Left ventricle myocardium superior (tissue), 1 donor: ENCODE data around the gene GAGE13. TPM values are rescaled to one million over a fixed set of nuclear protein-coding genes. Genes with fewer than 3 reads are reported as not detected.
A peak's percentile ranks its signal among the peaks of the same experiment; 100 is the strongest.
"Not testable (repeated sequence)": the region's sequence is repeated elsewhere in the genome, so short reads cannot be mapped to it uniquely, and the experiment has no call there.

Experiments
- ATAC-seq: fragments of 200-7000 bp; cut with Tn5 transposase; one replicate; pipeline ENCODE4 v1.9.1; 2020; ENCODE audit warnings: mild to moderate bottlenecking, moderate library complexity
- DNase-seq: peaks from one replicate; pipeline ENCODE4 v3.0.0-alpha.2; 2020
- intact Hi-C: fragments of 100-400 bp; cut with micrococcal nuclease; formaldehyde crosslinking; loops from one replicate; pipeline ENCODE4 v1.11.0; 2022
- total RNA-seq: library from RNA; stranded (reverse); fragmentation: NEBNext Ultra II Directional; extraction: Animal tissue kit (Norgen Biotek cat#: 25700); gene quantifications from one replicate; pipeline ENCODE4 v1.2.1, GENCODE V29; 2021
- donor health status: DM: no; HTN: yes; CAD: no; lungs with severe emphysema.

GAGE13 gene
- total RNA-seq, 1 donor from 2014 or later: not detected

GRCh38 chrX:49322266-49322665, 9.1 kb upstream of the GAGE13 start:
- intact Hi-C loops, ATAC-seq, DNase-seq: not testable (repeated sequence)

GRCh38 chrX:49323735-49324134, 7.6 kb upstream of the GAGE13 start:
- DNase-seq, intact Hi-C loops, ATAC-seq: not testable (repeated sequence)

- DNase-seq, intact Hi-C loops, ATAC-seq: not testable (repeated sequence)
Measured at GRCh38 chrX:49330421-49330820, 961 bp upstream of the GAGE13 start.

- ATAC-seq, intact Hi-C loops: not testable (repeated sequence)
- DNase-seq: peak; percentile 41
Measured at GRCh38 chrX:49331841-49332240, 459 bp downstream of the GAGE13 start.

- ATAC-seq, intact Hi-C loops, DNase-seq: not testable (repeated sequence)
Measured at GRCh38 chrX:49341449-49341848, 10.1 kb downstream of the GAGE13 start.

GRCh38 chrX:49344496-49345175, 13.3 kb downstream of the GAGE13 start:
- intact Hi-C loops, DNase-seq, ATAC-seq: not testable (repeated sequence)

GRCh38 chrX:49345402-49345801, 14.0 kb downstream of the GAGE13 start:
- ATAC-seq, DNase-seq, intact Hi-C loops: not testable (repeated sequence)

- ATAC-seq, DNase-seq, intact Hi-C loops: not testable (repeated sequence)
Measured at GRCh38 chrX:49346150-49346549, 14.8 kb downstream of the GAGE13 start.

Other genes with a start within 250 kb of the GAGE13 start
- 18.9 TPM for gene GPKOW, start 207.8 kb upstream of the GAGE13 start, total RNA-seq
- 3.8 TPM for gene MAGIX, start 168.8 kb upstream of the GAGE13 start, total RNA-seq
- gene PLP2, start 159.7 kb upstream of the GAGE13 start, total RNA-seq: 62.3 TPM
- 12.7 TPM for gene PRICKLE3, start 145.2 kb upstream of the GAGE13 start, total RNA-seq
- gene SYP, start 131.4 kb upstream of the GAGE13 start, total RNA-seq: 1.5 TPM
- gene CACNA1F, start 98.2 kb upstream of the GAGE13 start, total RNA-seq: 0.47 TPM
- gene CCDC22, start 96.1 kb upstream of the GAGE13 start, total RNA-seq: 12.3 TPM
- not detected for gene FOXP3, start 66.9 kb upstream of the GAGE13 start, total RNA-seq
- 22.1 TPM for gene PPP1R3F, start 61.8 kb upstream of the GAGE13 start, total RNA-seq
- gene GAGE10, start 27.9 kb upstream of the GAGE13 start, total RNA-seq: not detected
- gene GAGE12J, start 9.5 kb upstream of the GAGE13 start, total RNA-seq: not detected
- gene GAGE12C, start 200.6 kb downstream of the GAGE13 start, total RNA-seq: not detected
- not detected for gene GAGE12D, start 210.2 kb downstream of the GAGE13 start, total RNA-seq
- not detected for gene GAGE12E, start 219.7 kb downstream of the GAGE13 start, total RNA-seq
- gene GAGE12F, start 229.3 kb downstream of the GAGE13 start, total RNA-seq: not detected
- not detected for gene GAGE12G, start 238.8 kb downstream of the GAGE13 start, total RNA-seq
- not detected for gene GAGE12H, start 248.4 kb downstream of the GAGE13 start, total RNA-seq